SIG-M5 treated with dmso at 0.1 percent for 504 hours (cell line): ENCODE data around the gene KLK1.
"Not testable (repeated sequence)": the region's sequence is repeated elsewhere in the genome, so short reads cannot be mapped to it uniquely, and the experiment has no call there.

Experiments used
- DNase-seq: peaks from one replicate; lab custom pipeline; 2025; ENCODE audit not compliant: unreplicated experiment; lab: John Stamatoyannopoulos, UW

Gene KLK1

GRCh38 chr19:50770164-50770563 lies 53.4 kb downstream of the KLK1 start, which contains the start of gene GPR32:
Gene GPR32, plus strand, starts transcription at chr19:50770464. Its CDS starts 137 bp downstream, at chr19:50770601.
- not testable (repeated sequence) for DNase-seq
